B cell (primary cell): ENCODE measurements around the gene RRAD. TPM values are rescaled to one million over a fixed set of nuclear protein-coding genes. Genes with fewer than 3 reads are reported as not detected.

Experiments
- ATAC-seq: fragments of 200-7000 bp; cut with Tn5 transposase; one replicate; pipeline ENCODE4 v1.10.0; 2021; ENCODE audit warnings: low read depth, mild to moderate bottlenecking, moderate number of reproducible peaks, moderate library complexity
- CTCF ChIA-PET: fragments of 350-600 bp; sonication (Branson Sonifier 250); formaldehyde crosslinking; loops from one replicate; lab custom pipeline; 2021; ENCODE audit warnings: antibody characterized with exemption, inconsistent platforms; lab: Charles Lee
- POLR2A ChIA-PET: fragments of 350-600 bp; sonication (Branson Sonifier 250); formaldehyde crosslinking; loops from one replicate; lab custom pipeline; 2021; ENCODE audit warnings: antibody characterized with exemption; lab: Charles Lee
- DNase-seq: peaks from one replicate; pipeline ENCODE4 v3.0.0; 2013
- H2AFZ ChIP-seq: 2 replicates; pipeline ENCODE4 v1.6.1; 2012; ENCODE audit warnings: mild to moderate bottlenecking, low read depth, low read length; ENCODE audit not compliant: insufficient read depth, poor library complexity, severe bottlenecking
- H3K27ac ChIP-seq, 2 donors: 1 replicate in 1 of 2; 2 replicates in 1 of 2; pipeline ENCODE4 v1.5.1; 2012 to 2013; ENCODE audit warnings: low read length in 2 of 2, mild to moderate bottlenecking in 2 of 2, moderate library complexity in 1 of 2
- H3K27me3 ChIP-seq, 4 experiments: fragments of 200-600 bp in 1 of 4; sonication (generic) in 1 of 4; replicated peaks in 1 of 4; 1 replicate in 2 of 4; 2 replicates in 2 of 4; pipeline versions ENCODE4 v1.6.1 to v1.7.0; 2013 to 2016; ENCODE audit warnings: low read length in 3 of 4, mild to moderate bottlenecking in 2 of 4, mixed read lengths in 1 of 4, moderate library complexity in 1 of 4; ENCODE audit not compliant: insufficient read depth in 4 of 4, control insufficient read depth in 3 of 4; ENCODE audit errors: control extremely low read depth in 1 of 4
- H3K36me3 ChIP-seq, 2 experiments: replicated peaks in 1 of 2; 1 replicate in 1 of 2; 2 replicates in 1 of 2; pipeline versions ENCODE4 v1.6.1 to v1.7.1; 2013; ENCODE audit warnings: low read length in 1 of 2; ENCODE audit not compliant: insufficient read depth in 2 of 2, control insufficient read depth in 1 of 2; ENCODE audit errors: control extremely low read depth in 1 of 2, extremely low read depth in 1 of 2
- H3K4me1 ChIP-seq, 2 donors: fragments of 200-600 bp in 1 of 2; sonication (generic) in 1 of 2; 1 replicate in 1 of 2; 2 replicates in 1 of 2; pipeline versions ENCODE4 v1.5.1 to v1.6.1; 2013 to 2017; ENCODE audit warnings: low read length in 2 of 2; ENCODE audit not compliant: control insufficient read depth in 2 of 2, insufficient read depth in 2 of 2
- H3K4me2 ChIP-seq: replicated peaks from 2 replicates; pipeline ENCODE3; 2012; ENCODE audit warnings: mild to moderate bottlenecking, low read depth, low read length; ENCODE audit not compliant: poor library complexity, severe bottlenecking
- H3K4me3 ChIP-seq, 5 experiments: fragments of 200-600 bp in 1 of 5; sonication (generic) in 1 of 5; 1 replicate in 3 of 5; 2 replicates in 2 of 5; pipeline versions ENCODE4 v1.5.1 to v1.7.0; 2011 to 2016; ENCODE audit warnings: low read length in 4 of 5, mild to moderate bottlenecking in 4 of 5, low read depth in 2 of 5, control low read depth in 1 of 5, moderate library complexity in 1 of 5; ENCODE audit not compliant: insufficient read depth in 1 of 5; ENCODE audit errors: control extremely low read depth in 1 of 5, extremely low read depth in 1 of 5
- H3K79me2 ChIP-seq: fragments of 200-600 bp; sonication (generic); one replicate; pipeline ENCODE4 v1.6.0; 2016; ENCODE audit warnings: low read length; ENCODE audit not compliant: control insufficient read depth, insufficient read depth
- H3K9ac ChIP-seq: fragments of 200-600 bp; sonication (generic); 2 replicates; pipeline ENCODE4 v1.6.1; 2017; ENCODE audit warnings: mild to moderate bottlenecking, low read length, moderate library complexity
- H3K9me3 ChIP-seq, 3 donors: one replicate each; pipeline versions ENCODE4 v1.6.1 to v1.7.1; 2013; ENCODE audit warnings: low read length in 2 of 3; ENCODE audit not compliant: control insufficient read depth in 2 of 3, insufficient read depth in 1 of 3; ENCODE audit errors: control extremely low read depth in 1 of 3
- H4K20me1 ChIP-seq: 2 replicates; pipeline ENCODE4 v1.6.0; 2012; ENCODE audit warnings: mild to moderate bottlenecking, low read length; ENCODE audit not compliant: insufficient read depth, control insufficient read depth, poor library complexity, severe bottlenecking
- H3K27ac Mint-ChIP-seq: one replicate; pipeline ENCODE4 v1.8.0; 2021; ENCODE audit warnings: mixed read lengths
- H3K27me3 Mint-ChIP-seq: one replicate; pipeline ENCODE4 v1.8.0; 2021; ENCODE audit warnings: mixed read lengths
- H3K4me1 Mint-ChIP-seq: one replicate; pipeline ENCODE4 v1.8.0; 2021; ENCODE audit warnings: mixed read lengths
- H3K4me3 Mint-ChIP-seq: one replicate; pipeline ENCODE4 v1.8.0; 2021; ENCODE audit warnings: mixed read lengths
- H3K9me3 Mint-ChIP-seq: one replicate; pipeline ENCODE4 v1.8.0; 2022; ENCODE audit warnings: mixed read lengths; ENCODE audit not compliant: insufficient read depth
- CTCF ChIP-seq: fragments of 200-600 bp; IDR thresholded peaks from one replicate; pipeline ENCODE4 v1.8.0; 2022; ENCODE audit warnings: antibody characterized with exemption, mild to moderate bottlenecking
- EZH2 ChIP-seq: IDR thresholded peaks from 2 replicates; pipeline ENCODE4 v1.6.1; 2012; ENCODE audit warnings: borderline replicate concordance, low read depth, mild to moderate bottlenecking, moderate library complexity, low read length; ENCODE audit not compliant: insufficient read depth, poor library complexity, severe bottlenecking
- WGBS: methylation state at CpG from one replicate; pipeline ENCODE4 v1.1.5; 2013; ENCODE audit warnings: missing lambda C conversion rate; ENCODE audit not compliant: insufficient coverage; 5-methylcytosine and 5-hydroxymethylcytosine counted together
- intact Hi-C: fragments of 100-400 bp; cut with micrococcal nuclease; formaldehyde crosslinking; loops from one replicate; pipeline ENCODE4 v1.10.0; 2022
- polyA plus RNA-seq: library from polyadenylated mRNA; depleted of rRNA; stranded (reverse); fragments of >200 nt; gene quantifications from 2 replicates; pipeline ENCODE4 v1.2.3, GENCODE V29; 2012
- total RNA-seq, 2 donors: library from RNA; stranded (reverse); fragments of 120-200 nt in 1 of 2; gene quantifications; 1 replicate in 1 of 2; 2 replicates in 1 of 2; pipeline versions ENCODE4 v1.2.3 to v1.2.4, GENCODE V29; 2013 to 2022

The RRAD gene
- total and polyA plus RNA-seq, 2 donors (not counting 1 experiment from before 2014, with no cell fraction given): 0.64 to 1.9 TPM

GRCh38 chr16:66953462-66954096 is 28.2 kb upstream of the RRAD start:
- DNase-seq (no peak), ATAC-seq (no peak)
- peaks cover 5 to 10% of the 10 kb centered on the region in 2 donors for H3K4me1 ChIP-seq
- ChIA-PET POLR2A (interaction anchor here (0.6 to 0.7 kb wide), 3 partner anchors 60 to 543 kb away, joined by 3 read pairs; no protein-coding TSS in a partner anchor), CTCF (interaction anchor here (0.6 to 1.7 kb wide), 13 partner anchors 10 to 1431 kb away, joined by 3 to 14 read pairs (median 4); no protein-coding TSS in a partner anchor)
- no peak overlapping the region for H3K4me3 Mint-ChIP-seq
- peaks cover 2% of the 10 kb centered on the region for H3K4me1 Mint-ChIP-seq
- H3K9me3 Mint-ChIP-seq: no peaks in the 10 kb centered on the region
- H3K27ac ChIP-seq: no peak overlapping the region
- no peaks in the 10 kb centered on the region for H3K79me2 ChIP-seq
- intact Hi-C loops: loop anchor here (1.0 to 2.0 kb wide), 3 partner anchors 58 to 232 kb away; no protein-coding TSS in a partner anchor
- H3K36me3 ChIP-seq: no peaks in the 10 kb centered on the region
- peaks cover 0 to 6% (median 0%) of the 10 kb centered on the region in 3 donors for H3K9me3 ChIP-seq
- H2AFZ ChIP-seq: no peak overlapping the region
- no peak for TF ChIP-seq EZH2
- TF ChIP-seq CTCF: no peak
- no peak overlapping the region for H3K4me2 ChIP-seq
- H3K27ac Mint-ChIP-seq: no peak overlapping the region
- H3K4me3 ChIP-seq: no peak overlapping the region
- no peaks in the 10 kb centered on the region for H4K20me1 ChIP-seq
- 83% methylated on average over 9 of the region's 10 CpGs for WGBS
- H3K27me3 ChIP-seq: peaks cover 0 to 28% (median 16%) of the 10 kb centered on the region in 4 experiments
- peaks cover 58% of the 10 kb centered on the region for H3K27me3 Mint-ChIP-seq
- H3K9ac ChIP-seq: no peak overlapping the region

GRCh38 chr16:66952430-66953110 is 27.2 kb upstream of the RRAD start:
- no peak overlapping the region for H3K27ac Mint-ChIP-seq
- peaks cover 57% of the 10 kb centered on the region for H3K27me3 Mint-ChIP-seq
- peaks cover 13% of the 10 kb centered on the region for H3K4me1 Mint-ChIP-seq
- Histone ChIP-seq H3K9me3 (peaks cover 0 to 12% (median 0%) of the 10 kb centered on the region in 3 donors), H3K27me3 (peaks cover 0 to 38% (median 21%) of the 10 kb centered on the region in 4 experiments), H4K20me1 (no peaks in the 10 kb centered on the region), H3K4me1 (peaks cover 11 to 20% of the 10 kb centered on the region in 2 donors), H2AFZ (no peak overlapping the region), H3K36me3 (no peaks in the 10 kb centered on the region), H3K4me2 (no peak overlapping the region), H3K79me2 (no peaks in the 10 kb centered on the region), H3K27ac (no peak overlapping the region), H3K4me3 (no peak overlapping the region), H3K9ac (no peak overlapping the region)
- ChIA-PET CTCF (interaction anchor here (1.0 to 1.5 kb wide), 4 partner anchors 10 to 568 kb away, joined by 3 to 4 read pairs (median 4); no protein-coding TSS in a partner anchor), POLR2A (no interaction called here)
- WGBS: no CpG with 5 or more reads among the region's 7 CpGs
- intact Hi-C loops: no loop called here
- no peak for TF ChIP-seq EZH2
- no peak for TF ChIP-seq CTCF
- no peaks in the 10 kb centered on the region for H3K9me3 Mint-ChIP-seq
- no peak overlapping the region for H3K4me3 Mint-ChIP-seq
- ATAC-seq: no peak
- no peak for DNase-seq
